ENCODE measurements around the gene CRIP2.
A peak's percentile ranks its signal among the peaks of the same experiment; 100 is the strongest.

Gene CRIP2

GRCh38 chr14:105471297-105471821 lies 3.3 kb upstream of the CRIP2 start:
- H3K4me3 ChIP-seq (replicated peaks; ENCODE audit: low read depth, low read length), result no peak overlapping the region
- DNase-seq (ENCODE audit: extremely low read depth, low read depth), result no peak
- TF ChIP-seq CTCF (IDR thresholded peaks at IDR 0.05; ENCODE audit: low read depth, low read length, missing control alignments), result no peak

- DNase-seq (ENCODE audit: extremely low read depth, low read depth), result no peak
- no peak for TF ChIP-seq CTCF (IDR thresholded peaks at IDR 0.05; ENCODE audit: low read depth, low read length, missing control alignments)
- no peak overlapping the region for H3K4me3 ChIP-seq (replicated peaks; ENCODE audit: low read depth, low read length)
These were observed 2.7 kb upstream of the CRIP2 start for GRCh38 chr14:105471823-105472485.

GRCh38 chr14:105472486-105472991 lies 2.1 kb upstream of the CRIP2 start:
- H3K4me3 ChIP-seq (replicated peaks; ENCODE audit: low read depth, low read length), result no peak overlapping the region
- no peak for DNase-seq (ENCODE audit: extremely low read depth, low read depth)
- no peak for TF ChIP-seq CTCF (IDR thresholded peaks at IDR 0.05; ENCODE audit: low read depth, low read length, missing control alignments)

GRCh38 chr14:105473033-105473676 lies 1.5 kb upstream of the CRIP2 start:
- no peak for TF ChIP-seq CTCF (IDR thresholded peaks at IDR 0.05; ENCODE audit: low read depth, low read length, missing control alignments)
- no peak for DNase-seq (ENCODE audit: extremely low read depth, low read depth)
- peak overlapping the region; percentile 42 for H3K4me3 ChIP-seq (replicated peaks; ENCODE audit: low read depth, low read length)

GRCh38 chr14:105473677-105474482 lies 741 bp upstream of the CRIP2 start:
- DNase-seq (ENCODE audit: extremely low read depth, low read depth), result peak; percentile 26
- TF ChIP-seq CTCF (IDR thresholded peaks at IDR 0.05; ENCODE audit: low read depth, low read length, missing control alignments), result no peak
- H3K4me3 ChIP-seq (replicated peaks; ENCODE audit: low read depth, low read length), result peak overlapping the region; percentile 42

GRCh38 chr14:105475269-105476096 lies 862 bp downstream of the CRIP2 start:
- H3K4me3 ChIP-seq (replicated peaks; ENCODE audit: low read depth, low read length), result peak overlapping the region; percentile 40
- no peak for DNase-seq (ENCODE audit: extremely low read depth, low read depth)

More at GRCh38 chr14:105475269-105476096, 862 bp downstream of the CRIP2 start:
- TF ChIP-seq CTCF (IDR thresholded peaks at IDR 0.05; ENCODE audit: low read depth, low read length, missing control alignments), result no peak
